CD4-positive, alpha-beta memory T cell (primary cell): ENCODE results near the gene TRIM10. TPM values are rescaled to one million over a fixed set of nuclear protein-coding genes. Genes with fewer than 3 reads are reported as not detected.
"Not testable (repeated sequence)": the region's sequence is repeated elsewhere in the genome, so short reads cannot be mapped to it uniquely, and the experiment has no call there.

ENCODE experiments used
- CTCF ChIA-PET: fragments of 350-600 bp; sonication (Branson Sonifier 250); formaldehyde crosslinking; loops from one replicate; lab custom pipeline; 2021; ENCODE audit warnings: inconsistent platforms; ENCODE audit not compliant: partially characterized antibody; lab: Charles Lee
- POLR2A ChIA-PET: fragments of 350-600 bp; sonication (Branson Sonifier 250); formaldehyde crosslinking; loops from one replicate; lab custom pipeline; 2021; ENCODE audit not compliant: partially characterized antibody; lab: Charles Lee
- DNase-seq, 5 donors: peaks; one replicate each; pipeline versions ENCODE4 v3.0.0 to v3.0.0-alpha.2; 2020 to 2022; ENCODE audit warnings: mixed read lengths in 1 of 5
- H3K27ac ChIP-seq: one replicate; pipeline ENCODE4 v1.7.0; 2013; ENCODE audit warnings: low read depth, low read length
- H3K27me3 ChIP-seq: 2 replicates; pipeline ENCODE4 v1.7.0; 2013; ENCODE audit warnings: mild to moderate bottlenecking, low read length, moderate library complexity; ENCODE audit not compliant: insufficient read depth
- H3K36me3 ChIP-seq: 2 replicates; pipeline ENCODE4 v1.7.0; 2013; ENCODE audit warnings: mild to moderate bottlenecking, low read length, moderate library complexity; ENCODE audit not compliant: insufficient read depth
- H3K4me1 ChIP-seq: 2 replicates; pipeline ENCODE4 v1.7.0; 2013; ENCODE audit warnings: mild to moderate bottlenecking, low read length, moderate library complexity; ENCODE audit not compliant: insufficient read depth
- H3K4me3 ChIP-seq, 2 donors: one replicate each; pipeline ENCODE4 v1.7.0; 2013; ENCODE audit warnings: low read length in 2 of 2, mild to moderate bottlenecking in 1 of 2
- H3K9me3 ChIP-seq, 2 donors: one replicate each; pipeline ENCODE4 v1.7.0; 2013; ENCODE audit warnings: low read length in 2 of 2, control low read depth in 1 of 2; ENCODE audit not compliant: control insufficient read depth in 1 of 2
- H3K27ac Mint-ChIP-seq, 7 donors: one replicate each; pipeline ENCODE4 v1.8.0; 2020 to 2021; ENCODE audit warnings: mixed read lengths in 7 of 7, mild to moderate bottlenecking in 6 of 7, inconsistent platforms in 3 of 7, moderate library complexity in 3 of 7
- H3K27me3 Mint-ChIP-seq, 2 donors: one replicate each; pipeline ENCODE4 v1.8.0; 2020 to 2021; ENCODE audit warnings: mixed read lengths in 2 of 2
- H3K36me3 Mint-ChIP-seq, 2 donors: one replicate each; pipeline ENCODE4 v1.8.0; 2020 to 2021; ENCODE audit warnings: mixed read lengths in 2 of 2, inconsistent platforms in 1 of 2, mild to moderate bottlenecking in 1 of 2
- H3K4me1 Mint-ChIP-seq, 4 donors: one replicate each; pipeline ENCODE4 v1.8.0; 2020 to 2021; ENCODE audit warnings: mixed read lengths in 4 of 4, mild to moderate bottlenecking in 1 of 4
- H3K4me3 Mint-ChIP-seq, 8 donors: one replicate each; pipeline ENCODE4 v1.8.0; 2020 to 2021; ENCODE audit warnings: mixed read lengths in 8 of 8, mild to moderate bottlenecking in 7 of 8, moderate library complexity in 6 of 8, inconsistent platforms in 3 of 8
- H3K9me3 Mint-ChIP-seq, 8 donors: one replicate each; pipeline ENCODE4 v1.8.0; 2020 to 2021; ENCODE audit warnings: mixed read lengths in 8 of 8, mild to moderate bottlenecking in 5 of 8, inconsistent platforms in 3 of 8, moderate library complexity in 1 of 8
- intact Hi-C: fragments of 100-400 bp; cut with micrococcal nuclease; formaldehyde crosslinking; loops from one replicate; pipeline ENCODE4 v1.15.1; 2023
- polyA plus RNA-seq, 2 donors: library from polyadenylated mRNA; unstranded; fragments of 300-500 nt; fragmentation: Illumina TruSeq; gene quantifications; one replicate each; pipeline ENCODE4 v1.2.3, GENCODE V29; 2021
- total RNA-seq, 2 experiments: library from RNA; stranded (reverse); gene quantifications; one replicate each; pipeline ENCODE4 v1.2.3, GENCODE V29; 2021

The TRIM10 gene
- total and polyA plus RNA-seq, 4 experiments from 2014 or later: not detected

DNA sequence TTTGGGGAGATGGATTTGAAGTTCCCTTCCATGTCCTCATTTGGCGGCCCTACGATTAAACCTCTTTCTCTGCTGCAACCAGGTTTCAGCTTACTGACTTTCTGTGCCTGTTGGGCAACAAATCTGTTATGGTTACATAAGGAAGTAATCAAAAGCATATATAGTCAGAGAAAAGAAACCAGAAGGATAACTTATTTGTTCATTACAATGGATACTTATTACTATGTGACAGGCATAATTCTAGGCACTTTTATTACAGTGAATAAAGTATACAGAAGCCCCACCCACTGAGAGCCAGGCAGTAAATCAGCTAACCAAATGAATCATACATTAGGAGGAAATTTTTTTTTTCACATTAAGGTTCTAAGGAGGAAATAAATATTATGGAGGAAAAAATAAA, 38.5 kb downstream of the TRIM10 start:
- Histone ChIP-seq H3K4me1 (no peaks in the 10 kb centered on the region), H3K27ac (no peak overlapping the region), H3K27me3 (peaks cover 3% of the 10 kb centered on the region), H3K4me3 (no peak overlapping the region), H3K9me3 (no peaks in the 10 kb centered on the region), H3K36me3 (no peaks in the 10 kb centered on the region)
- no peak for DNase-seq
- Mint-ChIP-seq H3K36me3 (no peaks in the 10 kb centered on the region), H3K4me1 (peaks cover 0 to 5% (median 0%) of the 10 kb centered on the region in 4 donors), H3K9me3 (no peaks in the 10 kb centered on the region), H3K27me3 (peaks cover 20 to 27% of the 10 kb centered on the region in 2 donors), H3K27ac (no peak overlapping the region), H3K4me3 (no peak overlapping the region)
- intact Hi-C loops: no loop called here
- CTCF ChIA-PET: interaction anchor here (2.4 to 2.7 kb wide), 2 partner anchors 9 to 19 kb away, joined by 12 to 13 read pairs; no protein-coding TSS in a partner anchor
- POLR2A ChIA-PET: no interaction called here

DNA sequence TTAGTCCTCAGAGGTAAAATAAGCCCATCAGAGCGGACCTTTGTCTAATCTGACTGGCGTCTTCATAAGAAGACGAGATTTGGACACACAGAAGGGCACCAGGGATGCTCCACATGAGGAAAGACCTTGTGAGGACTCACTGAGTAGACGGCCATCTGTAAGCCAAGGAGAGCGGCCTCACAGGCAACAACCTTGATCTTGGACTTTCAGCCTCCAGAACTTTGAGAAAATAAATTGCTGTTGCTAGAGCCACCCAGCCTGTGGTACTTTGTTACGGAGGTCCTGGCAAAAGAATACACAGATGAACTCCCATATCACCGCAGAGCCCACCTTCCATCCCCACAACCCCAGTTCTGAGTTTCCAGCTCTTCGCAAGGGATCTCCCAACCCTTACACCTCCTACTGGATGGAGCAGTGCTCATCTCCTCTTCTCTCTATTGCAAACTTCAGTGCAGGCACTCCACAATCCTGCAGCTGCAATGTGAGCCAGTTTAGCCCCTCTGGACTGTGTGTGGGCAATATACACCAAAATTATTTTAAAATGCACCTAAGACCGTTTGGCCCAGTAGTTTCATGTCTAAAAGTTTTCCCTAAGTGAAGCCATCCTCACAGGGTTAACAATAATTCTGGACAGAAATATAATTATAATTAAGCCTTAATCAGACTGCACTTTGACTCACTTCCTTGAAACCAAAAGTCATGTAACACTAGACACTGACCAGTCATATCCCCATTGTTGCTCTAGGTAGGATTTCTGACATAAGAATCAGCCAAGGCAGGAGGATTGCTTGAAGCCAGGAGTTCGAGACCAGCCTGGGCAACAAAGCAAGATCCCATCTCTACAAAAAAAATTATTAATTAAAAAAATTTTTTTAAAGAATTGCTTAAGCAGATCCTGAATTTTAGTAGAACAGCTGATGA, 39.3 kb downstream of the TRIM10 start:
- Mint-ChIP-seq H3K4me1 (no peaks in the 10 kb centered on the region), H3K9me3 (no peaks in the 10 kb centered on the region), H3K27ac (no peak overlapping the region), H3K27me3 (peaks cover 14 to 29% of the 10 kb centered on the region in 2 donors), H3K36me3 (no peaks in the 10 kb centered on the region), H3K4me3 (no peak overlapping the region)
- ChIA-PET CTCF (interaction anchor here (2.4 to 2.7 kb wide), 2 partner anchors 10 to 18 kb away, joined by 12 to 13 read pairs; no protein-coding TSS in a partner anchor), POLR2A (no interaction called here)
- H3K36me3 ChIP-seq: no peaks in the 10 kb centered on the region
- no peak for DNase-seq
- H3K27me3 ChIP-seq: peaks cover 3% of the 10 kb centered on the region
- no peak overlapping the region for H3K4me3 ChIP-seq
- H3K9me3 ChIP-seq: no peaks in the 10 kb centered on the region
- H3K4me1 ChIP-seq: no peaks in the 10 kb centered on the region
- intact Hi-C loops: no loop called here
- H3K27ac ChIP-seq: no peak overlapping the region

DNA sequence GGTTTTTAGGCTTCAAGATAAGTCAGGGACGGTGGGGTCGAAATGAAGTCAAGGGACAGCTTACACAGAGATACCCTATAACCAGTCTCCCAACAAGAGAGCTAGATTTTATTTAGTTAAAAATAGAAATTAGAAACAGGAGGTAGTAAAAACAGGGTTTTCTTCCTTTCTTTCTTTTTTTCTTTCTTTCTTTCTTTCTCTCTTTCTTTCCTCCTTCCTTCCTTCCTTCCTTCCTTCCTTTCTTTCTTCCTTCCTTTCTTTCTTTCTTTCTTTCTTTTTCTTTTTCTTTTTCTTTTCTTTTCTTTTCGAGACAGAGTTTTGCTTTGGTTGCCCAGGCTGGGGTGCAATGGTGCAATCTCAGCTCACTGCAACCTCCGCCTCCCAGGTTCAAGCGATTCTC, 42.3 kb downstream of the TRIM10 start:
- H3K4me3 ChIP-seq, intact Hi-C loops, H3K9me3 ChIP-seq, H3K36me3 Mint-ChIP-seq, H3K4me3 Mint-ChIP-seq, H3K27ac Mint-ChIP-seq, H3K4me1 Mint-ChIP-seq, H3K4me1 ChIP-seq, DNase-seq, H3K9me3 Mint-ChIP-seq, H3K27ac ChIP-seq, H3K36me3 ChIP-seq, POLR2A ChIA-PET, H3K27me3 ChIP-seq: not testable (repeated sequence)
- CTCF ChIA-PET: interaction anchor here (0.9 to 1.0 kb wide), 2 partner anchors 12 to 15 kb away, joined by 4 read pairs; no protein-coding TSS in a partner anchor
- peaks cover 12 to 29% of the 10 kb centered on the region in 2 donors for H3K27me3 Mint-ChIP-seq

DNA sequence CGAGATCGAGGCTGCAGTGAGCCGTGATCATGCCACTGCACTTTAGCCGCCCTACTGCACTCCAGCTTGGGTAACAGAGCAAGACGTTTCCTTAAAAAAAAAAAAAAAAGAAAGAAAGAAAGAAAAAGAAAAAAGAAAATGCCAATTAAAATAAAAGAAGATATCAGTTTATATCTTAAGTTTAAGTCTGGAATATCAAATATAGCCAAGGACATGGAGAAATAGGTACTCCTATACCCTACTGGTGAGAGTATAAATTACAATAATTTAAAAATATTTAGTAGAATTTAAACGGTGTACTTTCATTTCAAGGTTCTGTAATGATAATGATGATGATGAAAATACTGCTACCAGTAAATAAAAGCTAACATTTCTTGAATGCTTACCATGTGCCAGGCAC, 44.3 kb downstream of the TRIM10 start:
- H3K9me3 Mint-ChIP-seq: no peaks in the 10 kb centered on the region
- peaks cover 0 to 6% (median 3%) of the 10 kb centered on the region in 4 donors for H3K4me1 Mint-ChIP-seq
- Histone ChIP-seq H3K27me3 (peaks cover 7% of the 10 kb centered on the region), H3K4me3 (no peak overlapping the region), H3K36me3 (no peaks in the 10 kb centered on the region), H3K27ac (no peak overlapping the region), H3K4me1 (no peaks in the 10 kb centered on the region), H3K9me3 (no peaks in the 10 kb centered on the region)
- H3K27me3 Mint-ChIP-seq: peaks cover 22 to 29% of the 10 kb centered on the region in 2 donors
- no peak overlapping the region for H3K4me3 Mint-ChIP-seq
- H3K36me3 Mint-ChIP-seq: no peaks in the 10 kb centered on the region
- ChIA-PET CTCF (interaction anchor here (1.6 to 3.3 kb wide), 2 partner anchors 14 to 15 kb away, joined by 8 to 17 read pairs; no protein-coding TSS in a partner anchor), POLR2A (no interaction called here)
- DNase-seq: no peak
- intact Hi-C loops: no loop called here
- H3K27ac Mint-ChIP-seq: no peak overlapping the region

DNA sequence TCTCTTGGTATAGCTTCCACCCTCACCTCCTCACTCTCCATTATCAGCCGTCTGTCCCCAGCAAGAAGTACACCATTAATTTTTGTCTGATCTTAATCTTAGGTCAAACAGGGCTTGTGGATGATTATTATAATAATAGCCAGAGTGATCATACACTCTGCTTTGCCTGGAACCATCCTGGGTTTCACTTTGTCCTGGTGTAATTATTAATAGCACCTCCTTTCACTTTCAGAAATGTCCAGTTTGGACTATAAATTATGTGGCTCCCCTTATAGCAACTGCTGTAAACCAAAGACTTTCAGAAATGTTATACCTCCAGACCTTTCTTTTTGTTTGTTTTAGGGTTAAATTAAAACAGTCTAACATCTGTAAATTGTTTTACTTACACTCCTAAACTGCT, 47.2 kb downstream of the TRIM10 start:
- H3K27me3 Mint-ChIP-seq: peaks cover 28 to 35% of the 10 kb centered on the region in 2 donors
- no peak overlapping the region for H3K27ac Mint-ChIP-seq
- POLR2A ChIA-PET: no interaction called here

DNA sequence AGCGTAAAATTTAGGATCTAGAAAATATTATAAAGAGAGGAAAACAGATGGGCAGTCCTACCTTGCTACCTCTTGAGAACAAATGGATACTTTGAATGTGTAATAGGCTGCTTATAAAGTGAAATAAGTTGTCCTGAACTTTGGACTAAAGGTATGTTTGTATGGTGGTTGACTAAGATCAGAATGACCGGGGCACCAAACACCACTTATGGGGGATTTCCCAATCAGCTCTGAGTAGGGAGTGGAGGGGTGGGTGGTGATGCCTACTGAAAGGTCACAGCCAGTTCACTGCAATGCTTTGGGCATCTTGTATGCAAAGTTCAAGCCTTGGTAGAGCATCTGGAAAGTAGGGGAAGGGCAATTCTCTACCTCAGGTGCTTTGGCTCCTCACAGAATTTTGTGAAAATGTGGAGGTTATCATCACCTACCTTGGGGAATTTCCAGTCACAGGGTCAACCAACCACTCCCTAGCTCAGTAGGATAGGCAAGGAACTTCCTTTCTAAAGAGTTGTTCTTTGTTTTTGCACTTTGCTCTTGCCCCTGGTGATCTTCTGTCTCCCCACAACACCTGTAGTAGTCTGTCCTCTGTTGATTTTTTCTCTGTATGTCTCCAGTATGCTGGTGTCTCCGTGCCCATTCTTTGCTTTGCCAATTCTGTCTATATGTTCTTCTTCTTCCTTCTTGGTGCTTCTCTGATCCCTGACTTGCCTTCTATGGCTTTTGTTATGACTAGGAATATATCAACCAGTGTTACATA, 47.8 kb downstream of the TRIM10 start, which contains the start of gene TRIM31:
TRIM31 (minus strand) TSS at position 88 of the 757 bp plus-strand sequence. CDS start 285 bp downstream, outside the sequence.
- Mint-ChIP-seq H3K27me3 (peaks cover 30 to 39% of the 10 kb centered on the region in 2 donors), H3K36me3 (no peaks in the 10 kb centered on the region), H3K9me3 (no peaks in the 10 kb centered on the region), H3K4me1 (peaks cover 0 to 6% (median 3%) of the 10 kb centered on the region in 4 donors), H3K4me3 (no peak within 1 kb of the TSS), H3K27ac (no peak within 1 kb of the TSS)
- H3K9me3 ChIP-seq: no peaks in the 10 kb centered on the region
- peaks cover 7% of the 10 kb centered on the region for H3K27me3 ChIP-seq
- H3K4me3 ChIP-seq: no peak within 1 kb of the TSS
- DNase-seq: no peak
- H3K4me1 ChIP-seq: no peaks in the 10 kb centered on the region
- ChIA-PET POLR2A (no interaction called here), CTCF (interaction anchor here (2.4 kb wide), 1 partner anchor 10 kb away, joined by 10 read pairs; no protein-coding TSS in a partner anchor)
- no peak within 1 kb of the TSS for H3K27ac ChIP-seq
- no peaks in the 10 kb centered on the region for H3K36me3 ChIP-seq
- intact Hi-C loops: no loop called here

More for the DNA sequence above, 47.2 kb downstream of the TRIM10 start:
- Histone ChIP-seq H3K36me3 (no peaks in the 10 kb centered on the region), H3K4me1 (no peaks in the 10 kb centered on the region), H3K27me3 (peaks cover 7% of the 10 kb centered on the region), H3K9me3 (no peaks in the 10 kb centered on the region), H3K4me3 (no peak overlapping the region), H3K27ac (no peak overlapping the region)
- H3K9me3 Mint-ChIP-seq: no peaks in the 10 kb centered on the region
- H3K36me3 Mint-ChIP-seq: no peaks in the 10 kb centered on the region
- DNase-seq: no peak
- intact Hi-C loops: no loop called here
- CTCF ChIA-PET: no interaction called here
- peaks cover 0 to 6% (median 3%) of the 10 kb centered on the region in 4 donors for H3K4me1 Mint-ChIP-seq
- H3K4me3 Mint-ChIP-seq: no peak overlapping the region
